ENCODE results near the gene USP32. TPM values are rescaled to one million over a fixed set of nuclear protein-coding genes. Genes with fewer than 3 reads are reported as not detected.
"Not testable (repeated sequence)": the region's sequence is repeated elsewhere in the genome, so short reads cannot be mapped to it uniquely, and the experiment has no call there.

USP32 gene
- total RNA-seq, 1 experiment from 2014 or later: 36.2 TPM

- DNase-seq (ENCODE audit: low read depth): not testable (repeated sequence)
Observed at GRCh38 chr17:60174767-60175166, 217.2 kb downstream of the USP32 start.

GRCh38 chr17:60174035-60174434 lies 217.9 kb downstream of the USP32 start:
- DNase-seq (ENCODE audit: low read depth): no peak

GRCh38 chr17:60173304-60173819 lies 218.6 kb downstream of the USP32 start:
- DNase-seq (ENCODE audit: low read depth): peak; percentile 60

DNA sequence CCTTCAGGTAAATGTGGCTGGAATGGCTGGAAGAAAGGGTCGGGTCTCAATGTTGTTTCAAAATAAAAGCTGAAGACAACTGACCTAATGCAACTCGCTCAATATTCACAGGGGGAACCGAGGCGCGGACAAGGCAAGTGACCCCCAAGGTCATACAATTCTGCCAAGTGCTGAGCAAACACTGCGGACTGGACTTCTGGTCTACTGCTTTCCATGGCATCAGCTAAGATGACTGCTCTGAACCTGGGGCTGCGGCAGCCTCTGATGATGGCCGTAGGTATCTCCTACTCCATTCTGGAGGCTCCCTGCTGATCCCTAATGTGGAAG lies 220.2 kb downstream of the USP32 start:
- no peak for DNase-seq (ENCODE audit: low read depth)

- no peak for DNase-seq (ENCODE audit: low read depth)
Observed at GRCh38 chr17:60170835-60171752, 220.8 kb downstream of the USP32 start.

- peak; percentile 25 for DNase-seq (ENCODE audit: low read depth)
Observed at GRCh38 chr17:60169921-60170817, 221.8 kb downstream of the USP32 start.

GRCh38 chr17:60168654-60169053 lies 223.3 kb downstream of the USP32 start:
- no peak for DNase-seq (ENCODE audit: low read depth)

DNA sequence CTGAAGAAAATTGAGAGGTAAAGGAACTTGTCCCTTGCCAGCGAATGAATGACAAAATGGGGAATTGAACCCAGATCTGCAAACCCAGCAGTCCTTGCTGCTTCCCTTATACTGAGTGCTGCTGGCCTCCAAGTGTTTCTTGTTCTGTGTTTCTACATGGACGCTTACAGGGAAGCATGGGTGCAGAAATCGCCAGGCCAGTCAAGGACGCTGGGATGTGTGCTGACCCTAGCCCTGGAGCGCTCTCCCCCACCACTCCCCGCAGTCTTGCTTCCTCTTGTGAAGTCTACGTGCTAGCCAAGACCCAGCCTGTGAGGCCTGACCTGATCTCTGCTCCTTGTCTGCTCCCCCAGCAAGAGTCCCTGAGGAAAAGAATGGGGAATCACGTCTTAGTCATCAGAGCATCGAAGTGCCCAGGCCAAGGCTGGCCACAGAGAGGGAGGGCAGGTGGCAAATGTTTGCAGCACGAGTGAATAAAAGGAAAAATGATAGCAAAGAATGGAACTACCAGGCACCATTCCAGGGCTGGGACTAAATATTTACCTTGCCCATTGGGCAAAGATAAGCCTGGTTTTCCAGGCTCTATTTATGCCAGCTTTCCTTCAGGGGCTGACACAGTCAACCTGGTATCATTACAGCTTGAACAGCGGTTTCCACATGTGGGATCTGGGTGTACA lies 224.7 kb downstream of the USP32 start:
- peak; percentile 56 for DNase-seq (ENCODE audit: low read depth)

- peak; percentile 34 for DNase-seq (ENCODE audit: low read depth)
Observed at GRCh38 chr17:60165971-60166370, 226.0 kb downstream of the USP32 start.

- no peak for DNase-seq (ENCODE audit: low read depth)
Observed at GRCh38 chr17:60165223-60165622, 226.7 kb downstream of the USP32 start.

- DNase-seq (ENCODE audit: low read depth): no peak
Observed at GRCh38 chr17:60164697-60165096, 227.2 kb downstream of the USP32 start.

- no peak for DNase-seq (ENCODE audit: low read depth)
Observed at GRCh38 chr17:60164164-60164563, 227.8 kb downstream of the USP32 start.

GRCh38 chr17:60163108-60163784 lies 228.7 kb downstream of the USP32 start:
- no peak for DNase-seq (ENCODE audit: low read depth)

DNA sequence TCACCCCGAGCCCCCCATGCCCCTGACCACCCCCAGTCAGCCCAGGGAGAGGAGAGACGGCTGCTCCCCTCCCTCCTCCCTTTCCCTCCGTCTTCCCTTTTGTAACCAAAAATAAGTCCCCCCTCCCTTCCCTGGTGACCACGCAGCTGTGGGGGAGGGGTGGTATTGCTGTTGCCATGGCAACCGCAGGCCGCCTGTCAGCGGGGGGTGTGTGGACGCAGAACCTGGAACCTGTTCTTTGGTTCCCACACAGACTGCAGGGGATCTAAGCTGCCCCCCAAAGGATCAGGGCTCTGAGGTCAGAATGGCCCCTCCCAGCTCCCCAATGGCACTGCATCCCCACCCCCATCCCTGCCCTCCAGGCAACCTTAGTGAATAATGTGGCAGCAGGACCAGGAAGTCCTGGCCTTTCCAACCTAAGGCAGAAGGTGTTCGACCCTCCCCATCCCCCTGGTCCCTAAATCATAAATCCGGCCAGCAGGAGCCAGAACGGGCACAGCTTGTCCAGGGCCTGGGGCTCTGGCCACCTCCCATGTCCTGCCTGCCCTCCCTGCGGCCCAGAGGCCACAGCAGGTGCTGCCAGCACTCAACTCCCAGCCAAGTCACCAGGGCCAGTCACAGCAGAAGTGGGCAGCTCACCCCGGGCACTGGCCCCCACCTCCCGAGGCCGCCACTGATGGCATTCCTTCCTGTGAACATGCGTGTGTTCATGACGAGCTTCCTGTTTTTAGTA lies 230.2 kb downstream of the USP32 start:
- DNase-seq (ENCODE audit: low read depth): no peak

DNA sequence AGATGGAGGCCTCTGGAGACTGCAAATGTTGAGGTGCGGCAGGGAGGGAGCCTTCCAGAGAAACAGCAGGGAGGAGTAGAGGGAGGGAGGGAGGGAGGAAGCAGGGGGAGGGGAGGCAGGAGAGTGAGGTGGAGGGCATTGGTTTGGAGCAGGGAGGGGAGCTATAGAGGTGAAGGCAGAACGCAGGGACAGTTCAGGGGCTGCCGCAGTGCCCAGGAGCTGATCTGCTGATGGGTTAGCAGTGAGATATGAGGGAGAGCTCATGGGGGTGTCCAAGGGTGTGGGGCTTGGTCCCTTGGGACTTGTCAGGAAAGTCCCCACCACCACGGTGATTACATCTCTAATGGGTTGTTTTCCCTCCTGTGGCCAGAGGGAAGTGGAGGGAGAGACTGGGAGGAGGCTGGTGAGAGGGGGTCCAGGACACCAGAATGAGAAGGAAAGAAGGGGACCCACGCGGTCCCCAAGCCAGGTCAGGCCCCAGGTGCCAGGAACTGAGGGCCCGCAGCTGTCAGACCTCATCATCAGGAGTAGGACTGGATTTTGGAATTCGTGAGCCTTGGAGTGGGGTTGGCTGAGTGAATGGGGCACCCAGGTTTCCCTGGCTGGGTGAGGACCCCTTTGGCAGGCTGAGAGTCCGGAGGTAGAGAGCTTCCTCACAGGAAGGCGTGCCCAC lies 231.0 kb downstream of the USP32 start:
- no peak for DNase-seq (ENCODE audit: low read depth)

DNA sequence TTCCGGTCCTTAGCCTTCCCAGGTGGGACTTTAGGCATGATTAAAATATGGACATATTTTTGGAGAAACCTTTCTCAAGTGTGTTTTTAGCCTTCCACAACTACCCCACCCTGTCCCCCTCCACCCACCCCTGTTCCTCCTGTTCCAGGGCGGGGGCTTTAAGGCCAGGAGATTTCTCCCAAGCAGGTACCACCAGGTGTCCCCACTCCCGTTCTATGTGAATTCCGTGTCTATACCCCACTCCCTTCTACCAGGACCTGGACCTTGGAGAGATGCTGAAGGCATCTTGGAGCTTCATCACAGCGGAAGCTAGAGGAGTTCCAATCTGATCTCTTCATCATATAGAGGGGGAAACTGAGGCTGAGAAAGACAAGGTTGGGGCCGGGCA lies 232.5 kb downstream of the USP32 start:
- DNase-seq (ENCODE audit: low read depth): no peak

- no peak for DNase-seq (ENCODE audit: low read depth)
Observed at GRCh38 chr17:60158751-60159478, 233.0 kb downstream of the USP32 start.

DNA sequence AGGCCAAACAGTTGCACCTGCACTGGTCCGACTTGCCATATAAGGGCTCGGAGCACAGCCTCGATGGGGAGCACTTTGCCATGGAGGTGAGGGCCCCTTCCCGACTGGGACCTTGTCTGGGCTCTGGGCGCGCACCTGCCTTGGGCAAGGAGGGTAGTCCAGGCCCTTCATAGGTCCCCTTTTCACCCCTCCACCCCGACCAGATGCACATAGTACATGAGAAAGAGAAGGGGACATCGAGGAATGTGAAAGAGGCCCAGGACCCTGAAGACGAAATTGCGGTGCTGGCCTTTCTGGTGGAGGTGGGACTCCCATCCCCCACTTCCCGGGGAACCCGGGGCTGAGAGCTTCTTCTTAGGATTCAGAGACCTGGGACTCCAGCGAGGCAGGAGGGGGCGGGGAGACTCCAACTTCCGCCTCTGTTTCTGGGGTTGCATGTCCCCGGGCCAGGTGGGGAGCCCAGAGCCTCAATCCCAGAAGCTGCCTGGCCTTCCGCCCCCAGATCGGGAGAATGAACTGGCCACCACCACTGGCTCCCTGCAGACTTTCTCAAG lies 234.4 kb downstream of the USP32 start:
- no peak for DNase-seq (ENCODE audit: low read depth)

DNA sequence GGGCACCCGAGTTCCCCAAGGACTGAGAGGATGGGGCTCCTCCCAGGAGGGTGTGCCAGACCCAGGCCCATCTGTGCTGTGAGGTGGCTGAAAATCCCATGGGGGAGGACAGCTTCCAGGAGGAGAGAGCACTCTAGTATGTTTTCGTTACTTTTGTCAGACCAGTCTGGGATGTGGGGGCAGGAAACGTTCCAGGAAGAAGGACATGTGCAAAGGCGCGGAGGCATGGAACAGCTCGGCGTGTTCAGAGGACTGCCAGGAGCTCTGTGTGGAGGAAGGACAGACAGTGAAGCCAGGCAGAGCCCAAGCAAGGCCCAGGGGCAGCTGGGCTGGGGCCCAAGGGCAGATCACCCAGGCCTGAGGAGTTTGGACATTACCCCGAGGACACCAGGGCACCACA lies 235.2 kb downstream of the USP32 start:
- DNase-seq (ENCODE audit: low read depth): no peak

Measured in LHCN-M2 (cell line).